ENCODE results near the gene CELF2.

Gene CELF2

DNA sequence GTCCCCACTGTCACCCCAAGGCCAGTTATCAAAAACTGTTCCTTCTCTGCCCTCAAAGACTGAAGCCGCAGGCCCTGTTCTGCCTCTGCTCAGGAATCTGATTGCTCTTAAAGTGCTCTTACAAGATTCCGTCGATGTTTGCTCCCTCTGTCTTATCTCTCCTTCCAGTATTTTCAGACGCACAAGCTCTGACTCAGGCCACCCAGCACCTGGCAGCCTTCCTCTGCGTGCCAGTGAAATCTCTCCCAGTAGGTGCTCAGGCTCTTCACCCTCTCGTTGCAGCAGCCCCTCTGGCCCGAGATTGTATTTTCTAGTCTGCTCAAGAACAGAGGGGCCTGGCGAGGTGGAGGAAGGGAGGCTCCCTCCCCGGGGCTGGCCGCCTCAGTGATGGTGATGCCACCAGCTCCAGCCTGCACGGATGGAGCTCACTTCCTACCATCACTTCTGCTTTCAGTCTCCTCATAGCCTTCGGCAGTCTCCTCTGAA lies 317.5 kb downstream of the CELF2 start:
- no peak for DNase-seq (ENCODE audit: low spot score)
- TF ChIP-seq, protein P1, sequence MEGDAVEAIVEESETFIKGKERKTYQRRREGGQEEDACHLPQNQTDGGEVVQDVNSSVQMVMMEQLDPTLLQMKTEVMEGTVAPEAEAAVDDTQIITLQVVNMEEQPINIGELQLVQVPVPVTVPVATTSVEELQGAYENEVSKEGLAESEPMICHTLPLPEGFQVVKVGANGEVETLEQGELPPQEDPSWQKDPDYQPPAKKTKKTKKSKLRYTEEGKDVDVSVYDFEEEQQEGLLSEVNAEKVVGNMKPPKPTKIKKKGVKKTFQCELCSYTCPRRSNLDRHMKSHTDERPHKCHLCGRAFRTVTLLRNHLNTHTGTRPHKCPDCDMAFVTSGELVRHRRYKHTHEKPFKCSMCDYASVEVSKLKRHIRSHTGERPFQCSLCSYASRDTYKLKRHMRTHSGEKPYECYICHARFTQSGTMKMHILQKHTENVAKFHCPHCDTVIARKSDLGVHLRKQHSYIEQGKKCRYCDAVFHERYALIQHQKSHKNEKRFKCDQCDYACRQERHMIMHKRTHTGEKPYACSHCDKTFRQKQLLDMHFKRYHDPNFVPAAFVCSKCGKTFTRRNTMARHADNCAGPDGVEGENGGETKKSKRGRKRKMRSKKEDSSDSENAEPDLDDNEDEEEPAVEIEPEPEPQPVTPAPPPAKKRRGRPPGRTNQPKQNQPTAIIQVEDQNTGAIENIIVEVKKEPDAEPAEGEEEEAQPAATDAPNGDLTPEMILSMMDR (conservative IDR thresholded peaks at IDR 0.05; ENCODE audit: low read depth), result no peak
- ChIA-PET CTCF (no interaction called here), POLR2A (ENCODE audit: low non-redundant PET) (no interaction called here)
- H3K27ac ChIP-seq, result no peak overlapping the region

DNA sequence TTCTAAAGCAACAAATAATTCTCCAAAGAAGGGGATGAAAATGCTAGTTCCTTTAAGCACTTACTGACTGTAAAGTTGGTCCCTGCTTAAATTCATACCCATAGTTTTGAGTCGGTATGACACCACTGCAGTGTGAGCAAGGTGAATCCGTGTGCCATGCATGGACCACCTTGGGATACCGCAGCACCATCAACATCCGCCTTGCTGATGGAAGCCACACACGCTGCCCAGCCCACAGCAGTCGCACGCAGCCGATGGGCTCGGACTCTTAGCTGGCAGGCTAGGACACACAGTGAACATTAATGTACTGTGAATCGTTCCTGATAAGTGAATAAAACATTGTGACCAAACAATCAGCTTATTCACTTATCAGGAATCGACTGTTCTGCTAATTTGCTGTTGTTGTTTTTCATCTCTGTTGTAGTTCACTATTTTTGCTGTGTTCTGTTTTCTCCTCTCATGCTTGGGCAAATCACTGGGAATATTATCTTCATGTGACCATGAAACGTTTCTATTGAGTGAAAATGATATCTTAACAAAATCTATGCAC lies 318.3 kb downstream of the CELF2 start:
- H3K27ac ChIP-seq, result no peak overlapping the region
- DNase-seq (ENCODE audit: low spot score), result no peak
- CTCF ChIA-PET, result no interaction called here
- POLR2A ChIA-PET (ENCODE audit: low non-redundant PET), result no interaction called here
- TF ChIP-seq, protein P1 (conservative IDR thresholded peaks at IDR 0.05; ENCODE audit: low read depth), result no peak

DNA sequence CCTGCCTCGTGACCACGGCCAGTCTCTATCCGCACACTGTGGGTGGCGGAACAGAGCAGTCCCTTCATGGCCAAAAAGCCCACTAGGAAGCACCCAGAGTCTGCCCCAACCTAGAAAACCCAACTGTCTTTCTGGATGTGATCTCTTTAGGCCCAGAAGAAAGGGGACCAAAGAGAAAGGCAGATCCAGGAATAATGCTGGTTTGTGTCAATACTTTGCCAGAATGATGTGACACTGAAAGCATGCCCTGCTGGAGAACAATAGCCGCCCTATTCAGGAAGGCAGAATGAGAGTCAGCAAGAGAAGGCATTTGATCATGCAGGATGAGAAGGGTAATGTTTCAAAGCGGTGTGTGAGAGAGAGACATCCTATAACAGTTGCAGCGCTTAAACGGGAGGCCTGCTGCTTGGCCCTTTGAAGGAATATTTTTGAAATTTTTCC lies 319.1 kb downstream of the CELF2 start:
- TF ChIP-seq, protein P1 (conservative IDR thresholded peaks at IDR 0.05; ENCODE audit: low read depth), result no peak
- POLR2A ChIA-PET (ENCODE audit: low non-redundant PET), result no interaction called here
- no peak overlapping the region for H3K27ac ChIP-seq
- no peak for DNase-seq (ENCODE audit: low spot score)
- CTCF ChIA-PET, result interaction anchor here (0.6 to 1.1 kb wide), 2 partner anchors 20 to 67 kb away, joined by 3 to 4 read pairs; no protein-coding TSS in a partner anchor

- TF ChIP-seq, protein P1 (conservative IDR thresholded peaks at IDR 0.05; ENCODE audit: low read depth), result no peak
- no peak for DNase-seq (ENCODE audit: low spot score)
- CTCF ChIA-PET, result interaction anchor here (0.6 to 1.1 kb wide), 2 partner anchors 21 to 184 kb away, joined by 3 to 4 read pairs; no protein-coding TSS in a partner anchor
- H3K27ac ChIP-seq, result no peak overlapping the region
- POLR2A ChIA-PET (ENCODE audit: low non-redundant PET), result no interaction called here
These were observed 319.8 kb downstream of the CELF2 start for GRCh38 chr10:11337516-11337915.

GRCh38 chr10:11338160-11338844 lies 320.6 kb downstream of the CELF2 start:
- ChIA-PET CTCF (interaction anchor here (0.6 kb wide), 1 partner anchor 63 kb away, joined by 3 read pairs; no protein-coding TSS in a partner anchor), POLR2A (ENCODE audit: low non-redundant PET) (no interaction called here)
- DNase-seq (ENCODE audit: low spot score), result no peak
- no peak overlapping the region for H3K27ac ChIP-seq
- TF ChIP-seq, protein P1 (conservative IDR thresholded peaks at IDR 0.05; ENCODE audit: low read depth), result no peak

DNA sequence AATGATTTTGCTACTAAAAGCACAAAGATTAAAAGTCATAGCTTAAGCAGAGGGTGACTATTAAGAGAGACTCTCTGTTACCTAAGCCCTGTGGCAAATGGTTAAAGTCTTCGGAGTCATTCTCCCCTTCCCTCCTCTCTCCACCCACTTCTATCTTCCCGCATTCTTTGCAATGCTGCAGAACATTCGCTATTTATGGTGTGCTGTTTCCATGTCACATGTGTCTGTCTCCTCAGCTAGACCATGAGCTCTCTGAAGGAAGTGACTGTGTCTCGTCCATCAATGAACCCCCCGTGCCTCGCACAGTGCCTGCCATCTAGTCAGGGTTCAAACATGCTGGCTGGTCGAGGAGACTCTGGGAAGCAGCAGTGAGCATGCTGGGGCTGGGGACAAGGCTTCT lies 321.3 kb downstream of the CELF2 start:
- no peak for DNase-seq (ENCODE audit: low spot score)
- H3K27ac ChIP-seq, result no peak overlapping the region
- TF ChIP-seq, protein P1 (conservative IDR thresholded peaks at IDR 0.05; ENCODE audit: low read depth), result no peak
- CTCF ChIA-PET, result no interaction called here
- POLR2A ChIA-PET (ENCODE audit: low non-redundant PET), result no interaction called here

Data from RWPE1 (cell line).